ENCODE measurements around the gene ARRB1. TPM values are rescaled to one million over a fixed set of nuclear protein-coding genes. Genes with fewer than 3 reads are reported as not detected.

The ARRB1 gene
- 34.0 TPM for polyA plus RNA-seq (2012; ENCODE audit: insufficient read length, low read depth)

- TF ChIP-seq TAF1 (IDR thresholded peaks at IDR 0.05; ENCODE audit: borderline replicate concordance, insufficient read depth, low read length) (no peak), SIN3A (IDR thresholded peaks at IDR 0.05; ENCODE audit: borderline replicate concordance, insufficient read depth, low read length) (no peak), POLR2AphosphoS5 (IDR thresholded peaks at IDR 0.05; ENCODE audit: low read depth, low read length) (no peak), REST (IDR thresholded peaks at IDR 0.05; ENCODE audit: insufficient read depth in 1 of 2, low read depth in 2 of 2, low read length in 2 of 2) (no peak), FOXP2 (optimal IDR thresholded peaks at IDR 0.05; ENCODE audit: borderline replicate concordance, extremely low read depth, extremely low read length, insufficient read depth) (no peak)
These were observed at the start of gene ARRB1 for GRCh38 chr11:75351541-75351790. TSS of gene ARRB1 (minus strand) at chr11:75351661. CDS start at chr11:75351607, 54 bp downstream.

GRCh38 chr11:75400146-75400865, 48.8 kb upstream of the ARRB1 start:
- no peak for TF ChIP-seq FOXP2 (optimal IDR thresholded peaks at IDR 0.05; ENCODE audit: borderline replicate concordance, extremely low read depth, extremely low read length, insufficient read depth)
- no peak for TF ChIP-seq REST (IDR thresholded peaks at IDR 0.05; ENCODE audit: insufficient read depth in 1 of 2, low read depth in 2 of 2, low read length in 2 of 2)
- TF ChIP-seq TAF1 (IDR thresholded peaks at IDR 0.05; ENCODE audit: borderline replicate concordance, insufficient read depth, low read length): no peak
- TF ChIP-seq SIN3A (IDR thresholded peaks at IDR 0.05; ENCODE audit: borderline replicate concordance, insufficient read depth, low read length): peak; percentile 69; the same call in 1 of the 2 replicates
- TF ChIP-seq POLR2AphosphoS5 (IDR thresholded peaks at IDR 0.05; ENCODE audit: low read depth, low read length): peak; percentile 44

GRCh38 chr11:75399344-75400145, 48.1 kb upstream of the ARRB1 start, which contains the start of gene RPS3:
TSS of gene RPS3 (plus strand) at chr11:75399518. CDS start at chr11:75399548, 30 bp downstream.
- TF ChIP-seq SIN3A (IDR thresholded peaks at IDR 0.05; ENCODE audit: borderline replicate concordance, insufficient read depth, low read length): peak; percentile 32; the same call in 1 of the 2 replicates
- no peak for TF ChIP-seq FOXP2 (optimal IDR thresholded peaks at IDR 0.05; ENCODE audit: borderline replicate concordance, extremely low read depth, extremely low read length, insufficient read depth)
- peak; percentile 43 to 77; a peak in 3 of 4 replicates for TF ChIP-seq REST (IDR thresholded peaks at IDR 0.05; ENCODE audit: insufficient read depth in 1 of 2, low read depth in 2 of 2, low read length in 2 of 2)
- TF ChIP-seq TAF1 (IDR thresholded peaks at IDR 0.05; ENCODE audit: borderline replicate concordance, insufficient read depth, low read length): peak; percentile 100
- peak; percentile 99 for TF ChIP-seq POLR2AphosphoS5 (IDR thresholded peaks at IDR 0.05; ENCODE audit: low read depth, low read length)

GRCh38 chr11:75398906-75399305, 47.4 kb upstream of the ARRB1 start:
- TF ChIP-seq FOXP2 (optimal IDR thresholded peaks at IDR 0.05; ENCODE audit: borderline replicate concordance, extremely low read depth, extremely low read length, insufficient read depth) (no peak), REST (IDR thresholded peaks at IDR 0.05; ENCODE audit: insufficient read depth in 1 of 2, low read depth in 2 of 2, low read length in 2 of 2) (no peak), TAF1 (IDR thresholded peaks at IDR 0.05; ENCODE audit: borderline replicate concordance, insufficient read depth, low read length) (no peak), SIN3A (IDR thresholded peaks at IDR 0.05; ENCODE audit: borderline replicate concordance, insufficient read depth, low read length) (no peak), POLR2AphosphoS5 (IDR thresholded peaks at IDR 0.05; ENCODE audit: low read depth, low read length) (no peak)
